Vagina (tissue), 2 donors: Measurements from ENCODE around the gene SNX9.

Source experiments
- POLR2A ChIP-seq, 2 donors: fragments of 450-650 bp; IDR thresholded peaks; one replicate each; pipeline ENCODE4 v1.6.1; 2017; ENCODE audit warnings: antibody characterized with exemption in 2 of 2, mild to moderate bottlenecking in 2 of 2, moderate library complexity in 2 of 2
- TF ChIP-seq, protein P1 (sequence below), 3 experiments: fragments of 450-650 bp in 2 of 3; fragments of 200-600 bp in 1 of 3; sonication (generic) in 1 of 3; IDR thresholded peaks; one replicate each; pipeline ENCODE4 v1.5.1; 2017 to 2019; ENCODE audit warnings: antibody characterized with exemption in 3 of 3, mild to moderate bottlenecking in 2 of 3, moderate library complexity in 2 of 3

DNA sequence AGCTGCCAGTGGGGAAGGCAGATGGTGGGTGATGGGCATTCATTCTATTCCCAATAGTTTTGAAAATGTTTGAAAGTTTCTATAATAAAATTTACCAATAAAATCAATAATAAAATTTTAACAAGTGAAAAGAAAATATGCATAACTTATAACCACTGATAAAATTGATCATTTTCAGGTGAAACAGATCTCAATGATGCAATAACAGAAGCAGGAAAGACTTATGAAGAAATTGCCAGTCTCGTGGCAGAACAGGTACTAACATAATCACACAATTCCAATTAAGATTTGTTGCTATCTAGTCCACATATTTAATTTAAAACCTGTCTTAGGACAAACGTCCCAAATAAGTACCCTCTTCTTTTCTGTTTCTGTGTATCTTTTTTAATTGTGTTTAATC is 112.7 kb downstream of the SNX9 start:
- TF ChIP-seq, protein P1, sequence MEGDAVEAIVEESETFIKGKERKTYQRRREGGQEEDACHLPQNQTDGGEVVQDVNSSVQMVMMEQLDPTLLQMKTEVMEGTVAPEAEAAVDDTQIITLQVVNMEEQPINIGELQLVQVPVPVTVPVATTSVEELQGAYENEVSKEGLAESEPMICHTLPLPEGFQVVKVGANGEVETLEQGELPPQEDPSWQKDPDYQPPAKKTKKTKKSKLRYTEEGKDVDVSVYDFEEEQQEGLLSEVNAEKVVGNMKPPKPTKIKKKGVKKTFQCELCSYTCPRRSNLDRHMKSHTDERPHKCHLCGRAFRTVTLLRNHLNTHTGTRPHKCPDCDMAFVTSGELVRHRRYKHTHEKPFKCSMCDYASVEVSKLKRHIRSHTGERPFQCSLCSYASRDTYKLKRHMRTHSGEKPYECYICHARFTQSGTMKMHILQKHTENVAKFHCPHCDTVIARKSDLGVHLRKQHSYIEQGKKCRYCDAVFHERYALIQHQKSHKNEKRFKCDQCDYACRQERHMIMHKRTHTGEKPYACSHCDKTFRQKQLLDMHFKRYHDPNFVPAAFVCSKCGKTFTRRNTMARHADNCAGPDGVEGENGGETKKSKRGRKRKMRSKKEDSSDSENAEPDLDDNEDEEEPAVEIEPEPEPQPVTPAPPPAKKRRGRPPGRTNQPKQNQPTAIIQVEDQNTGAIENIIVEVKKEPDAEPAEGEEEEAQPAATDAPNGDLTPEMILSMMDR (IDR thresholded peaks at IDR 0.05), result no peak
- TF ChIP-seq POLR2A (IDR thresholded peaks at IDR 0.05), result no peak
